ENCODE results near the gene PLEKHA7. TPM values are rescaled to one million over a fixed set of nuclear protein-coding genes. Genes with fewer than 3 reads are reported as not detected.
A peak's percentile ranks its signal among the peaks of the same experiment; 100 is the strongest.

PLEKHA7 gene
- total and polyA plus RNA-seq, 2 of the 13 experiments (the other 11 are each of a cell fraction or from before 2014, with no cell fraction given): 17.5 to 18.7 TPM

GRCh38 chr11:17004486-17005148, 9.6 kb downstream of the PLEKHA7 start (continued):
- TF ChIP-seq GRHL1 (CRISPR knock-in tag; conservative IDR thresholded peaks at IDR 0.05): no peak
- no peak for TF ChIP-seq PAX8 (CRISPR knock-in tag; IDR thresholded peaks at IDR 0.05; ENCODE audit: borderline replicate concordance)
- TF ChIP-seq ZNF232 (CRISPR knock-in tag; IDR thresholded peaks at IDR 0.05; ENCODE audit: borderline replicate concordance): no peak
- TF ChIP-seq ZFP41 (CRISPR knock-in tag; IDR thresholded peaks at IDR 0.05; ENCODE audit: borderline replicate concordance): no peak
- 0 out of 2 replicates have a peak, but pooled peaks have one; percentile 11 for TF ChIP-seq ARID5B (CRISPR knock-in tag; IDR thresholded peaks at IDR 0.05)
- TF ChIP-seq ZNF350 (CRISPR knock-in tag; IDR thresholded peaks at IDR 0.05; ENCODE audit: borderline replicate concordance, low read depth): no peak
- TF ChIP-seq ATAD3A (CRISPR knock-in tag; IDR thresholded peaks at IDR 0.05): no peak
- no peak for TF ChIP-seq REST (IDR thresholded peaks at IDR 0.05; ENCODE audit: borderline replicate concordance in 1 of 2, low read depth in 1 of 2, low read length in 2 of 2)
- TF ChIP-seq ZNF333 (CRISPR knock-in tag; IDR thresholded peaks at IDR 0.05; ENCODE audit: borderline replicate concordance): no peak
- no peak for TF ChIP-seq KDM2A (CRISPR knock-in tag; IDR thresholded peaks at IDR 0.05; ENCODE audit: borderline replicate concordance, low read depth)
- no peak for TF ChIP-seq ZNF260 (CRISPR knock-in tag; IDR thresholded peaks at IDR 0.05; ENCODE audit: borderline replicate concordance, low read depth)
- TF ChIP-seq GTF2F1 (IDR thresholded peaks at IDR 0.05; ENCODE audit: low read length): no peak
- TF ChIP-seq, protein P1, sequence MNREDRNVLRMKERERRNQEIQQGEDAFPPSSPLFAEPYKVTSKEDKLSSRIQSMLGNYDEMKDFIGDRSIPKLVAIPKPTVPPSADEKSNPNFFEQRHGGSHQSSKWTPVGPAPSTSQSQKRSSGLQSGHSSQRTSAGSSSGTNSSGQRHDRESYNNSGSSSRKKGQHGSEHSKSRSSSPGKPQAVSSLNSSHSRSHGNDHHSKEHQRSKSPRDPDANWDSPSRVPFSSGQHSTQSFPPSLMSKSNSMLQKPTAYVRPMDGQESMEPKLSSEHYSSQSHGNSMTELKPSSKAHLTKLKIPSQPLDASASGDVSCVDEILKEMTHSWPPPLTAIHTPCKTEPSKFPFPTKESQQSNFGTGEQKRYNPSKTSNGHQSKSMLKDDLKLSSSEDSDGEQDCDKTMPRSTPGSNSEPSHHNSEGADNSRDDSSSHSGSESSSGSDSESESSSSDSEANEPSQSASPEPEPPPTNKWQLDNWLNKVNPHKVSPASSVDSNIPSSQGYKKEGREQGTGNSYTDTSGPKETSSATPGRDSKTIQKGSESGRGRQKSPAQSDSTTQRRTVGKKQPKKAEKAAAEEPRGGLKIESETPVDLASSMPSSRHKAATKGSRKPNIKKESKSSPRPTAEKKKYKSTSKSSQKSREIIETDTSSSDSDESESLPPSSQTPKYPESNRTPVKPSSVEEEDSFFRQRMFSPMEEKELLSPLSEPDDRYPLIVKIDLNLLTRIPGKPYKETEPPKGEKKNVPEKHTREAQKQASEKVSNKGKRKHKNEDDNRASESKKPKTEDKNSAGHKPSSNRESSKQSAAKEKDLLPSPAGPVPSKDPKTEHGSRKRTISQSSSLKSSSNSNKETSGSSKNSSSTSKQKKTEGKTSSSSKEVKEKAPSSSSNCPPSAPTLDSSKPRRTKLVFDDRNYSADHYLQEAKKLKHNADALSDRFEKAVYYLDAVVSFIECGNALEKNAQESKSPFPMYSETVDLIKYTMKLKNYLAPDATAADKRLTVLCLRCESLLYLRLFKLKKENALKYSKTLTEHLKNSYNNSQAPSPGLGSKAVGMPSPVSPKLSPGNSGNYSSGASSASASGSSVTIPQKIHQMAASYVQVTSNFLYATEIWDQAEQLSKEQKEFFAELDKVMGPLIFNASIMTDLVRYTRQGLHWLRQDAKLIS (CRISPR knock-in tag; IDR thresholded peaks at IDR 0.05): no peak
- TF ChIP-seq PHF21A (CRISPR knock-in tag; IDR thresholded peaks at IDR 0.05): no peak
